Measurements from ENCODE around the gene HSD3B2.
A peak's percentile ranks its signal among the peaks of the same experiment; 100 is the strongest.

HSD3B2 gene

GRCh38 chr1:119404736-119405135, 10.2 kb upstream of the HSD3B2 start:
- DNase-seq: no peak

DNA sequence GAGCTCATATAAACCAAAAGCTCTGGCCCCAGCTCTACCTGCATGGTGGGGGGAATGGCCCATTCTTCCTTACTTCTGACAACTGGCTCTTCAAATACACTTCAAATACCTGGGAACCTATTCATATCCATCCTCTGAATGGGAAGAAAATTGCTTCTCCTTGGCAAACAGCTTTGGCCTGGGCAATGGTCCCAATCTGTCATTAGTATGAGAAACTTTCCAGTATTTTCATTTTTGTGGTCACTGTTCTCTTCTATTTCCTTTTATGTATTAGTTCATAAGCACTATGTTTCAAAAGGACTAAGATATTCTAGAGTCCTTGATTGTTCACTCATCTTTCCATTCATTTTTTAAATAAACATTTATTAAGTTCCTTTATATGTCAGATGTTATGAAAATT, 5.2 kb upstream of the HSD3B2 start:
- no peak for DNase-seq

DNA sequence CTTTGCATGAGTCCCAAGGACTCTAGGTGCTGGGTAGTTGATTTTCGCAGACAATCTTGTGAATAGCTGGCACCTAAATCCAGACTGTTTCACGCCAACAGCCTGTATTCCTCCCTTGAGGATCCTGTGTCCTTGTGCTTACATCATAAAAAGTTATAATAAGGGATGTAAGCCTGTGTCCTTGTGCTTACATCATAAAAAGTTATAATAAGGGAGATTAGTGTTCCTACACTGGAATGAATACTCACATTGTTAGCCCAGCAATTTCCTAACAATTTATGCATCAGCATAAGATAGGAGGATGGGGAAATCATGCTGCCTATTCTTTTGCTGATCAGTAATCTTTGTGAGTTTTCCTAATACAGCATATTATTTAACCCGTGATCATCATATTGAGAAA, 4.0 kb upstream of the HSD3B2 start:
- no peak for DNase-seq

GRCh38 chr1:119416006-119416640, 1.2 kb downstream of the HSD3B2 start:
- no peak for DNase-seq

DNA sequence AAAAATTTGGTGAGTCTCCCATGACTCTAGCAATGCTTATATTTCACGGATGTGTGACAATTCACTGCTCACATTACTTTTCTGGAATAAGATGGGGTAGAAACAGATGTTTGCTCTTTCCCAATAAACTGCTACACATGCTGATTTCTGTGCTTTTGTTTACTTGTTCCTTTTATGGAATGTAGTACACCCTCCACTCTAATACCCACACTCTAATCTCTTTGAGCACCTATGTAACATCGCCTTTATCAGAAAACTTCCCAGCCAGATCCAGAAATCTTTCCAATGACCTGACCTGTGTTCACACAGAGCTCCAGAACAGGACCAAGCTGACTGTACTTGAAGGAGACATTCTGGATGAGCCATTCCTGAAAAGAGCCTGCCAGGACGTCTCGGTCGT, 4.2 kb downstream of the HSD3B2 start:
- no peak for DNase-seq

DNA sequence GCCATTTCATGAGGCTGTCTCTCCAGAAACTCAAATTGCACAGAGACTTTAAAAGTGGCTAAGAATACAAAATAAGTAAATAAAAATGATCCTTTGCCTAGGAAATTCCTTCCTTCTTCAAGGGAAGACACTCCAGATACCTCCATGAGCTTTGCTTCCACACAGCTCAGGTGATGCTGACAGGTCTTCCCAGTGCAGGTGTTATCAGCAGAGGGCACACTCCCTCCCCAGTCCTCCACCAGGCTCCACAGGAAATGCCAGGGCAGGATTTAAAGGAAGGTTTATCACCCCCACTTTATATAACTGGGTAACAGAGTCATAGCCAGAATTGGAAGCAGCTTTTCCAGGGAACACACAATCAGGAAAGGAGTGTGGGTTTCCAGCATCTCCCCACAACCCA, 5.7 kb downstream of the HSD3B2 start:
- DNase-seq: no peak

DNA sequence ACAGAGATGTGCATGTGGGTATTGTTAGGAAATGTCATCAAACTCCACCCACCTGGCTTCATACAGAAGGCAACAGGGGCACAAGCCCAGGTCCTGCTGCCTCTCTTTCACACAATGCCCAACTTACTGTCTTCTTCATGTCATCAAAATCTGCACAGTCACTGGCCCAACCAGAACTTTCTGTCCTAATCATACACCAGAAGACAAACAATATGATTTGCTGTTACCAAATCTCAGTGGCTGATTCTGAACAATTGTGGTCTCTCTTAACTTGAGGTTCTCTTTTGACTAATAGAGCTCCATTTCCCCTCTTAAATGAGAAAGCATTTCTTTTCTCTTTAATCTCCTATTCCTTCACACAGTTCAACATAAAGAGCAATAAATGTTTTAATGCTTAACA, 7.7 kb downstream of the HSD3B2 start:
- no peak for DNase-seq

- DNase-seq: no peak
Observed at GRCh38 chr1:119428991-119429390, 14.0 kb downstream of the HSD3B2 start.

GRCh38 chr1:119429687-119430086, 14.7 kb downstream of the HSD3B2 start:
- no peak for DNase-seq

GRCh38 chr1:119430486-119430885, 15.5 kb downstream of the HSD3B2 start:
- DNase-seq: no peak

DNA sequence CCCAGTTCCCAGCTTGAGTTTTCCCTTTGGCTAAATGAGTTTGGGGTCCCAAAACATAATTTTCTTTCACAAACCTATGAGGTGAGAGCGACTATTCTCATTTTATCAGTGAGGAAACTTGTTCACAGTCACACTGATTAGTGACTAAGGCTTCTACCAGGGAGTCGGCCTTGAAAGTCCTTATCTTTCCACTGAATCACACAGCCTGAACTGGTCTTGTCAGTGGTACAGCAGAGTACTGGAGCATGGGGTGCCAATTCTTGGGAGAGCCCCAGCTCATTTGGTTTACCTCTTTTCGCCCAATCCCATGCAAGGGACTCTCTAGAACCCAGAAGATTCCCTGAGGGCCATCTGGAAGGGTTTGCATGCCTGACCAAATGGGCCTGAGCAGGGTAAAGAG, 16.9 kb downstream of the HSD3B2 start:
- DNase-seq: no peak

DNA sequence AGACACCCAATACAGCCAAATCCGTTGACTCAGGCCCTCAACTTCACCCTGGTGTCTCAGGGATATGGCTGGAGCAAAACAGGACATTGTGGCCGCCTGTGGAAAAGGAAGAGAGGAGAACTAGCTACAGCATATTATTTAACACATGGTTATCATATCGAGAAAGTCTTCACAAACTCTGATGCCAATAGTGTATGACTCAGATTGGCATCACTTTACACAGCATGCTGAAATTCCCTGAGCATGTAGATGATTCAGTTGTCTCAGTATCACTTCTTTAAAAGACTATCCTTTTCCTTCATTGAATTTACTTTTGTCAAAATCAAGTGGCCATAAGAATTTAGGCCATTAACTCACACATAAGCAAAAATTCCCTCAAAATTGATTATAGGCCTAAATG, 20.1 kb downstream of the HSD3B2 start:
- DNase-seq: no peak

GRCh38 chr1:119438761-119439160, 23.8 kb downstream of the HSD3B2 start:
- no peak for DNase-seq

- no peak for DNase-seq
Observed at GRCh38 chr1:119440721-119441307, 25.9 kb downstream of the HSD3B2 start.

- no peak for DNase-seq
Observed at GRCh38 chr1:119442756-119443155, 27.8 kb downstream of the HSD3B2 start.

DNA sequence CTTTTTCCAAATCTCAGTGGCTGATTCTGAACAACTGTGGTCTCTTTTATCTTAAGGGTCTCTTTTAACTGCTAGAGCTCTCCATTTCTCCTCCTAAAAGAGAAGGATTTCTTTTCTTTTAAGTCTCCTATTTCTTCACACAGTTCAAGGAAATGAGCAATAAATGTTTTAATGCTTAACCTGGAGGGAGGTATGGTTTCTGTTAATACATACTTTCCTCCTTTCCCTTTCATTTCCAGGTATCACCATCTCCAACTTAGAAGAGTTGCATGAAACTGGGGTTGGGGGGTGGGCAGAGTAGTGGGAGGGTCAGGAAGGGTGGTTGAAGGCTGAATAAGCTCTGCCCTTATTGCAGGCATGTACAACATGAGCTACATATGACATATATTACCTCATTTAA, 31.4 kb downstream of the HSD3B2 start:
- DNase-seq: no peak

GRCh38 chr1:119447344-119448126, 32.6 kb downstream of the HSD3B2 start:
- DNase-seq: no peak

- no peak for DNase-seq
Observed at GRCh38 chr1:119448127-119448511, 33.2 kb downstream of the HSD3B2 start.

- DNase-seq: no peak
Observed at GRCh38 chr1:119449971-119450370, 35.0 kb downstream of the HSD3B2 start.

- DNase-seq: no peak
Observed at GRCh38 chr1:119451158-119451557, 36.2 kb downstream of the HSD3B2 start.

DNA sequence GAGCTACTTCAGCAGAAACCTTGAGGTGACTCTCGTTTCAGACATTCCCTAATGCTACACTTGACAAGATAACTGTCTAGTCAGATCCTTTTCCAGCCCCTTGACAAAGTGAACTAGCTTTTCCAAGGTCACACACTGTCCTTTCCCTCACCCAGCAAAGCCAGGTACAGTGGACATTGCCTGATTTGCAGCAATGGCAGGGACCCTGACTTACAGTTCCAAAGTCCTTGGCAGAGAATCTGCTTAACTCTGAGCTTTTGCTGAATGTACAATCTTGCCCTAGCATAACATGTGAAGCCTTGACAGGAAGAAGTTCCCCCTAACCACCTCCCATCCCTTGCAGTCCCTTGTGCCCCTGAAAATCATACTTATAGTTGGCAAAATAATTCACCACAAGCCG, 37.1 kb downstream of the HSD3B2 start:
- no peak for DNase-seq

DNA sequence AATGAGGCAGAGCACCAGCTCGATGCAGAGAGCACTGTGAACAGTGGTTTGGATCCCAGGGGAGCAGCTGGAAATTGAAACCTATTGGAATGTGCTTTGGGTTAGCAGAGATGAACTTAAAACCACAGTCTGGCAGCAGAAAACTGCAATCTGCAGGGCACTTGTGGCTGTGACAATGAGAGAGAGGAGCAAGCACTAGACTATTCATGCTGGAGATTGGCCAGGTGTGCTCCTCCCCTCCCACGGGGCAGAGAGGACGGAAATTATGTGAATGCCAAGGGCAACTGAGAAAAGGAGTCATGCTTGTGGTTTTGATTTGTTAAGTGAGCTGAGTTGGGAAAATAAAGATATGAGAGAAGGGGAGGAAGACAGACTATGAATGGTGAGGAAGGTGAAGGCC, 38.1 kb downstream of the HSD3B2 start:
- peak; percentile 57 for DNase-seq

GRCh38 chr1:119462964-119463363, 48.0 kb downstream of the HSD3B2 start:
- no peak for DNase-seq

DNA sequence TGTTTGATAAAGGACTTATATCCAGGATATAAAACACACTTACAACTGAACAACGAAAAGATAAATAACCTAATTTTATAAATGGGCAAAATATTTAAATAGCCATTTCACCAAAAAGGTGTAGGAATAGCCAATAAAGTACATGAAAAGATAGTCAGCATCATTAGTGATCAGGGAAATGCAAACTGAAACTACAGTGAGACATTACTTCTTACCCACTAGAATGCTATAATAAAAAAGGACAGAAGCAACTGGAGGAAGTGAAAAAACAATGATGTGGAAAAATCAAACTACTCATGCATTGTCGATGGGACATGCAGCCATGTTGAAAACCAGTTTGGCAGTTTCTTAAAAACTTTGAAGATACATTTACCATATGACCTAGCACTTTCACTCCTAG, 48.6 kb downstream of the HSD3B2 start:
- no peak for DNase-seq

GRCh38 chr1:119466445-119466844, 51.5 kb downstream of the HSD3B2 start:
- no peak for DNase-seq
